GM18858 (cell line): ENCODE results near the gene SRRM2.
"Not testable (repeated sequence)": the region's sequence is repeated elsewhere in the genome, so short reads cannot be mapped to it uniquely, and the experiment has no call there.

Source experiments
- ATAC-seq: cut with Tn5 transposase; IDR thresholded peaks from one replicate; pipeline ENCODE4 v1.9.1; 2021; ENCODE audit not compliant: unreplicated experiment

SRRM2 gene

GRCh38 chr16:2713985-2714774 lies 38.3 kb upstream of the SRRM2 start:
- ATAC-seq: no peak

GRCh38 chr16:2715064-2715463 lies 37.4 kb upstream of the SRRM2 start:
- ATAC-seq: no peak

- ATAC-seq: no peak
Measured at GRCh38 chr16:2715519-2715918, 36.9 kb upstream of the SRRM2 start.

GRCh38 chr16:2715966-2716885 lies 36.2 kb upstream of the SRRM2 start:
- ATAC-seq: no peak

GRCh38 chr16:2716948-2717347 lies 35.5 kb upstream of the SRRM2 start:
- no peak for ATAC-seq

- no peak for ATAC-seq
Measured at GRCh38 chr16:2717383-2718263, 34.8 kb upstream of the SRRM2 start.

- no peak for ATAC-seq
Measured at GRCh38 chr16:2719328-2720063, 32.9 kb upstream of the SRRM2 start.

- no peak for ATAC-seq
Measured at GRCh38 chr16:2720064-2720457, 32.4 kb upstream of the SRRM2 start, which contains the start of gene PRSS27. PRSS27 (minus strand) TSS chr16:2720224; CDS start chr16:2720160, 64 bp downstream.

- peak; percentile 55 for ATAC-seq
Measured at GRCh38 chr16:2720719-2721633, 31.5 kb upstream of the SRRM2 start.

GRCh38 chr16:2721634-2722173 lies 30.7 kb upstream of the SRRM2 start:
- ATAC-seq: not testable (repeated sequence)

GRCh38 chr16:2724088-2724676 lies 28.3 kb upstream of the SRRM2 start:
- no peak for ATAC-seq

- no peak for ATAC-seq
Measured at GRCh38 chr16:2724816-2725348, 27.6 kb upstream of the SRRM2 start.

- ATAC-seq: no peak
Measured at GRCh38 chr16:2726923-2727322, 25.5 kb upstream of the SRRM2 start.

GRCh38 chr16:2728034-2728433 lies 24.4 kb upstream of the SRRM2 start:
- ATAC-seq: no peak

GRCh38 chr16:2734844-2735515 lies 17.5 kb upstream of the SRRM2 start:
- no peak for ATAC-seq

GRCh38 chr16:2736476-2737237 lies 15.8 kb upstream of the SRRM2 start:
- ATAC-seq: no peak

GRCh38 chr16:2737238-2737605 lies 15.2 kb upstream of the SRRM2 start:
- no peak for ATAC-seq
